Lower lobe of right lung (tissue), 2 donors: ENCODE data around the gene RFTN1. TPM values are rescaled to one million over a fixed set of nuclear protein-coding genes. Genes with fewer than 3 reads are reported as not detected.

ENCODE experiments used
- ATAC-seq, 2 donors: fragments of 200-7000 bp; cut with Tn5 transposase; one replicate each; pipeline ENCODE4 v1.9.1; 2020 to 2022; ENCODE audit warnings: mild to moderate bottlenecking in 2 of 2, moderate library complexity in 2 of 2
- DNase-seq: peaks from one replicate; pipeline ENCODE4 v3.0.0-alpha.2; 2020
- H3K27ac ChIP-seq: fragments of 200-600 bp; one replicate; pipeline ENCODE4 v1.8.0; 2022
- H3K27me3 ChIP-seq: fragments of 200-600 bp; one replicate; pipeline ENCODE4 v1.8.0; 2022; ENCODE audit warnings: low read depth
- H3K36me3 ChIP-seq: fragments of 200-600 bp; one replicate; pipeline ENCODE4 v1.8.0; 2022; ENCODE audit warnings: mild to moderate bottlenecking
- H3K4me1 ChIP-seq: fragments of 200-600 bp; one replicate; pipeline ENCODE4 v1.8.0; 2022
- H3K4me3 ChIP-seq: fragments of 200-600 bp; one replicate; pipeline ENCODE4 v1.8.0; 2022; ENCODE audit warnings: mild to moderate bottlenecking
- H3K9me3 ChIP-seq: fragments of 200-600 bp; one replicate; pipeline ENCODE4 v1.8.0; 2022
- intact Hi-C: fragments of 100-400 bp; cut with DNase I; formaldehyde crosslinking; loops from one replicate; pipeline ENCODE4 v1.11.0; 2022
- total RNA-seq: library from RNA; stranded (reverse); fragmentation: NEBNext Ultra II Directional; extraction: Animal tissue kit (Norgen Biotek cat#: 25700); gene quantifications from one replicate; pipeline ENCODE4 v1.2.1, GENCODE V29; 2021
- TF ChIP-seq, protein P1 (sequence below): fragments of 200-600 bp; IDR thresholded peaks from one replicate; pipeline ENCODE4 v1.8.0; 2022; ENCODE audit warnings: antibody characterized with exemption, mild to moderate bottlenecking
- donor health status: DM: no; HTN: yes; CAD: no; lungs with severe emphysema.

Gene RFTN1
- total RNA-seq, 1 donor from 2014 or later, result 58.2 TPM

DNA sequence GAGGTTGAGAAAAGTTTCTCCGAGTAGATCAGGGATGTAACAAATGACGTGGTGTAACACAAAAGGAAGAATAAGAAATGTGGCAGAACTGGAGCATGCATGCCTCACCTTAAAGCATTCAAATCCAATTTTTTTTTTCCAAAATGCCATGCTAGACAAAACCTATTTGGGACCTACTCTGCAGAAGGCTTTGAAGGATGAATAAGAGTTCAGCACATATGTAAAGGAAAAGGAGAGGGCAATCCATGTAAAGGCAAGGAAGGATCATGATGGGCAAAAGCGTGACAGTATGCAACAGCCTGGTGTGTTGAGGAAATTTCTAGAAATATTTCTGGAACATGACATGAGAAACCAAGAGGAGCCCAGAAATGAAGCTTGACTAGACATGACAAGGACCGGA lies 132.1 kb downstream of the RFTN1 start:
- TF ChIP-seq, protein P1, sequence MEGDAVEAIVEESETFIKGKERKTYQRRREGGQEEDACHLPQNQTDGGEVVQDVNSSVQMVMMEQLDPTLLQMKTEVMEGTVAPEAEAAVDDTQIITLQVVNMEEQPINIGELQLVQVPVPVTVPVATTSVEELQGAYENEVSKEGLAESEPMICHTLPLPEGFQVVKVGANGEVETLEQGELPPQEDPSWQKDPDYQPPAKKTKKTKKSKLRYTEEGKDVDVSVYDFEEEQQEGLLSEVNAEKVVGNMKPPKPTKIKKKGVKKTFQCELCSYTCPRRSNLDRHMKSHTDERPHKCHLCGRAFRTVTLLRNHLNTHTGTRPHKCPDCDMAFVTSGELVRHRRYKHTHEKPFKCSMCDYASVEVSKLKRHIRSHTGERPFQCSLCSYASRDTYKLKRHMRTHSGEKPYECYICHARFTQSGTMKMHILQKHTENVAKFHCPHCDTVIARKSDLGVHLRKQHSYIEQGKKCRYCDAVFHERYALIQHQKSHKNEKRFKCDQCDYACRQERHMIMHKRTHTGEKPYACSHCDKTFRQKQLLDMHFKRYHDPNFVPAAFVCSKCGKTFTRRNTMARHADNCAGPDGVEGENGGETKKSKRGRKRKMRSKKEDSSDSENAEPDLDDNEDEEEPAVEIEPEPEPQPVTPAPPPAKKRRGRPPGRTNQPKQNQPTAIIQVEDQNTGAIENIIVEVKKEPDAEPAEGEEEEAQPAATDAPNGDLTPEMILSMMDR, result no peak
- no peaks in the 10 kb centered on the region for H3K4me1 ChIP-seq
- no peak overlapping the region for H3K4me3 ChIP-seq
- intact Hi-C loops, result no loop called here
- DNase-seq (no peak), ATAC-seq (no peak)
- H3K27me3 ChIP-seq, result no peaks in the 10 kb centered on the region
- no peak overlapping the region for H3K27ac ChIP-seq
- no peaks in the 10 kb centered on the region for H3K9me3 ChIP-seq
- peaks cover 12% of the 10 kb centered on the region for H3K36me3 ChIP-seq

- TF ChIP-seq, protein P1, result no peak
- no peaks in the 10 kb centered on the region for H3K27me3 ChIP-seq
- H3K9me3 ChIP-seq, result no peaks in the 10 kb centered on the region
- DNase-seq (no peak), ATAC-seq (no peak)
- no peak overlapping the region for H3K4me3 ChIP-seq
- H3K27ac ChIP-seq, result no peak overlapping the region
- no peaks in the 10 kb centered on the region for H3K4me1 ChIP-seq
- intact Hi-C loops, result no loop called here
- H3K36me3 ChIP-seq, result peaks cover 22% of the 10 kb centered on the region
Measured at GRCh38 chr3:16380421-16380820, 133.1 kb downstream of the RFTN1 start.

GRCh38 chr3:16379838-16380237 lies 133.7 kb downstream of the RFTN1 start:
- TF ChIP-seq, protein P1, result no peak
- no peak overlapping the region for H3K27ac ChIP-seq
- H3K36me3 ChIP-seq, result peaks cover 22% of the 10 kb centered on the region
- no peaks in the 10 kb centered on the region for H3K27me3 ChIP-seq
- H3K4me1 ChIP-seq, result peaks cover under 1% of the 10 kb centered on the region
- intact Hi-C loops, result no loop called here
- no peak for DNase-seq
- no peaks in the 10 kb centered on the region for H3K9me3 ChIP-seq
- H3K4me3 ChIP-seq, result no peak overlapping the region
- no peak for ATAC-seq

DNA sequence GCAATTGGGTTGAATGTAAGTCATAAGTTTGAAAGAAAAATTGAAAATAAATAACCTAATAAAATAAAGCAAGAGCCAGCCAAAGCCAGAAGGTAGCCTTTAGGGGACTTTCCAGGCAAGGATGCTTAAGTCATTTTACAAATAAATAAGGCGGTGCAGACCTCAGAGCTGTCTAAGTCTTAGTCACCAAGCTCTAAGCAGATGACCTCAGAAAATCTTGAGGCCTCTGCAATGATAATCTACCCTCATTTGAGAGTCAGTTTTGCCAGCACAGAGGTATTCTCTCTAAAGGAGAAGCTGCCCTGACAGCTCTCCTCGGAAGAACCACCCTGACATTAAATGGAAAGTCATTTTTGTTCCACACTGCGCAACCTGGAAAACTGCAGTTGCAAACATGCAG lies 134.6 kb downstream of the RFTN1 start:
- no peak overlapping the region for H3K27ac ChIP-seq
- peaks cover 22% of the 10 kb centered on the region for H3K36me3 ChIP-seq
- intact Hi-C loops, result no loop called here
- peaks cover 7% of the 10 kb centered on the region for H3K4me1 ChIP-seq
- H3K4me3 ChIP-seq, result no peak overlapping the region
- TF ChIP-seq, protein P1, result no peak
- no peak for ATAC-seq
- DNase-seq, result no peak
- H3K27me3 ChIP-seq, result no peaks in the 10 kb centered on the region
- no peaks in the 10 kb centered on the region for H3K9me3 ChIP-seq

DNA sequence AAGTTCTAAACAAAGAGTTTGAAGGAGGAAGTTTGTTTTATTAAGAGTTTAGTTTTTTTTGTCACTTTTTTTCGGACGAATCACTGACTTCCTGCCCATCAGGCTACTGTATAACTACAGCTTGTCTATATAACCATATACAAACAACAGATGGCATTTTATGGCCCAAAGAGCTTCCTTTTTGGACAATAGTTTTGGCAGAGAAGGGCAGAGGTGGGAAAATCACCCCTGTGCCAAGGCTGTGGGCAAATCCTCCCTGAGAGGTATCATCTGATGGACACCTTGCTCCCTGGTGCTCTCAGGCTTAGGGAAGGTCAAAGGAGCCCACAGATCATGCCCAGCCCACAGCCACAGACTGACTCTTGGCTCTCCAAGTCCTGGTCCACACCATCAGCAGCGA lies 135.1 kb downstream of the RFTN1 start:
- H3K36me3 ChIP-seq, result peaks cover 22% of the 10 kb centered on the region
- H3K27ac ChIP-seq, result no peak overlapping the region
- peaks cover 12% of the 10 kb centered on the region for H3K4me1 ChIP-seq
- TF ChIP-seq, protein P1, result no peak
- no peak for DNase-seq
- intact Hi-C loops, result no loop called here
- no peaks in the 10 kb centered on the region for H3K9me3 ChIP-seq
- no peaks in the 10 kb centered on the region for H3K27me3 ChIP-seq
- no peak for ATAC-seq
- H3K4me3 ChIP-seq, result no peak overlapping the region

- TF ChIP-seq, protein P1, result no peak
- Histone ChIP-seq H3K4me1 (peaks cover 18% of the 10 kb centered on the region), H3K36me3 (peaks cover 22% of the 10 kb centered on the region), H3K27me3 (no peaks in the 10 kb centered on the region), H3K27ac (no peak overlapping the region), H3K9me3 (no peaks in the 10 kb centered on the region), H3K4me3 (no peak overlapping the region)
- no peak for ATAC-seq
- intact Hi-C loops, result no loop called here
- DNase-seq, result no peak
Measured at GRCh38 chr3:16377847-16378302, 135.6 kb downstream of the RFTN1 start.
